K562 (cell line): ENCODE results near the gene PRR23E. TPM values are rescaled to one million over a fixed set of nuclear protein-coding genes. Genes with fewer than 3 reads are reported as not detected.

ENCODE experiments used
- ATAC-seq: fragments of 200-7000 bp; cut with Tn5 transposase; 3 replicates; pipeline ENCODE4 v1.9.1; 2020; ENCODE audit warnings: moderate library complexity
- BruUV-seq: library from RNA; stranded (reverse); fragments of 400-500 nt; replicated peaks from 2 replicates; lab custom pipeline; 2021; lab: Mats Ljungman, UMichigan
- CTCF ChIA-PET: fragments of 300-600 bp; formaldehyde crosslinking; extraction: SDS; loops from one replicate; lab custom pipeline; 2021; ENCODE audit warnings: low intra/inter-chr PET ratio; lab: Yijun Ruan, JAX
- POLR2A ChIA-PET: fragments of 300-600, 350-650 bp; sonication (Branson Sonifier 250); formaldehyde crosslinking; extraction: SDS; loops from one replicate; lab custom pipeline; 2021; ENCODE audit warnings: antibody characterized with exemption, inconsistent platforms; lab: Yijun Ruan, JAX
- DNase-seq, 4 experiments: peaks; one replicate each; pipeline versions ENCODE4 v3.0.0 to v3.0.0-alpha.2; 2011 to 2018; ENCODE audit warnings: low spot score in 3 of 4, mixed read lengths in 3 of 4; ENCODE audit errors: extremely low read depth in 1 of 4
- FAIRE-seq: peaks from 2 replicates; lab custom pipeline; 2011; peaks lifted over from hg19 to GRCh38; lab: Jason Lieb, UNC
- H2AFZ ChIP-seq: 2 replicates; pipeline ENCODE4 v1.6.0; 2011; ENCODE audit warnings: low read depth, low read length, control low read depth, inconsistent platforms
- H3K27ac ChIP-seq: fragments of 200-600 bp; 3 replicates; pipeline ENCODE4 v1.8.0; 2011; ENCODE audit warnings: low read depth, mild to moderate bottlenecking, control low read depth, inconsistent platforms, low read length, moderate library complexity, mixed read lengths; ENCODE audit errors: extremely low read depth
- H3K27me3 ChIP-seq, 2 experiments: fragments of 300-600 bp in 1 of 2; 2 replicates in 1 of 2; 3 replicates in 1 of 2; pipeline versions ENCODE4 v1.6.0 to v1.8.0; 2011; ENCODE audit warnings: inconsistent platforms in 2 of 2, low read length in 2 of 2, mild to moderate bottlenecking in 1 of 2, mixed read lengths in 1 of 2, moderate library complexity in 1 of 2; ENCODE audit not compliant: control insufficient read depth in 2 of 2, insufficient read depth in 2 of 2
- H3K36me3 ChIP-seq: fragments of 300-600 bp; 3 replicates; pipeline ENCODE4 v1.8.0; 2011; ENCODE audit warnings: mild to moderate bottlenecking, low read length, inconsistent platforms; ENCODE audit not compliant: control insufficient read depth, insufficient read depth
- H3K4me1 ChIP-seq, 2 experiments: fragments of 200-600 bp in 1 of 2; replicated peaks in 1 of 2; 2 replicates in 1 of 2; 3 replicates in 1 of 2; pipeline versions ENCODE4 v1.5.1 to v1.8.0; 2011; ENCODE audit warnings: inconsistent platforms in 2 of 2, low read length in 2 of 2, mild to moderate bottlenecking in 1 of 2, mixed read lengths in 1 of 2, moderate library complexity in 1 of 2; ENCODE audit not compliant: control insufficient read depth in 2 of 2, insufficient read depth in 2 of 2
- H3K4me2 ChIP-seq: 2 replicates; pipeline ENCODE4 v1.6.1; 2011; ENCODE audit warnings: low read length, control low read depth, inconsistent platforms, mixed read lengths; ENCODE audit not compliant: insufficient read depth
- H3K4me3 ChIP-seq: fragments of 200-600 bp; sonication (generic), shearing (Covaris generic); 2 replicates; pipeline ENCODE4 v1.5.1; 2016; ENCODE audit warnings: control low read depth, inconsistent platforms
- H3K79me2 ChIP-seq: fragments of 200-600 bp; 3 replicates; pipeline ENCODE4 v1.8.0; 2011; ENCODE audit warnings: low read length, inconsistent platforms; ENCODE audit not compliant: control insufficient read depth, insufficient read depth
- H3K9ac ChIP-seq, 2 experiments: 2 replicates each; pipeline versions ENCODE4 v1.6.0 to v1.6.1; 2011; ENCODE audit warnings: low read depth in 2 of 2, low read length in 2 of 2, control low read depth in 1 of 2, inconsistent platforms in 1 of 2, mild to moderate bottlenecking in 1 of 2, mixed read lengths in 1 of 2; ENCODE audit not compliant: insufficient read depth in 1 of 2
- H3K9me1 ChIP-seq: one replicate; pipeline ENCODE4 v1.6.0; 2011; ENCODE audit warnings: inconsistent platforms, mild to moderate bottlenecking, low read length, moderate library complexity; ENCODE audit not compliant: control insufficient read depth, insufficient read depth
- H3K9me3 ChIP-seq: replicated peaks from 2 replicates; pipeline ENCODE4 v1.5.1; 2011; ENCODE audit warnings: low read depth, low read length, inconsistent platforms; ENCODE audit not compliant: control insufficient read depth, insufficient read depth
- H4K20me1 ChIP-seq: replicated peaks from 2 replicates; pipeline ENCODE4 v1.6.1; 2011; ENCODE audit warnings: low read length, inconsistent platforms, mixed read lengths; ENCODE audit not compliant: control insufficient read depth, insufficient read depth
- AFF1 ChIP-seq, 2 experiments: fragments of 450-650 bp; IDR thresholded peaks; 2 replicates each; pipeline ENCODE4 v1.6.1; 2018; ENCODE audit warnings: mild to moderate bottlenecking in 2 of 2, low read depth in 1 of 2; ENCODE audit not compliant: partially characterized antibody in 2 of 2
- ELF2 ChIP-seq: fragments of 250-450 bp; sonication (Bioruptor Pico); IDR thresholded peaks from 2 replicates; pipeline ENCODE4 v1.5.0; 2021; ENCODE audit warnings: mild to moderate bottlenecking
- FOXJ3 ChIP-seq: sonication (generic); formaldehyde crosslinking; IDR thresholded peaks from 2 replicates; pipeline ENCODE4 v1.4.0; 2020; ENCODE audit warnings: mild to moderate bottlenecking, missing genetic modification reagents
- GATAD2A ChIP-seq: fragments of 450-650 bp; IDR thresholded peaks from 2 replicates; pipeline ENCODE4 v1.6.1; 2017
- PBX2 ChIP-seq, 2 experiments: IDR thresholded peaks in 1 of 2; conservative IDR thresholded peaks in 1 of 2; 2 replicates each; pipeline ENCODE4 v1.6.1; 2016; ENCODE audit warnings: low read depth in 2 of 2, mild to moderate bottlenecking in 1 of 2, missing compliant biosample characterization in 1 of 2, missing genetic modification characterization in 1 of 2, moderate library complexity in 1 of 2
- TAF1 ChIP-seq: IDR thresholded peaks from 2 replicates; pipeline ENCODE4 v1.6.1; 2011; ENCODE audit warnings: mild to moderate bottlenecking, low read length, moderate library complexity; ENCODE audit not compliant: insufficient read depth, control insufficient read depth, severe bottlenecking; ENCODE audit errors: extremely low read depth
- YBX1 ChIP-seq: fragments of 450-650 bp; IDR thresholded peaks from 2 replicates; pipeline ENCODE4 v1.7.1; 2016; ENCODE audit warnings: mild to moderate bottlenecking
- ZBTB5 ChIP-seq: fragments of 450-650 bp; IDR thresholded peaks from 2 replicates; pipeline ENCODE4 v1.6.1; 2017; ENCODE audit warnings: antibody characterized with exemption
- ZNF76 ChIP-seq: fragments of 250-450 bp; sonication (Bioruptor Pico); IDR thresholded peaks from 2 replicates; pipeline ENCODE4 v1.4.0; 2020; ENCODE audit warnings: mild to moderate bottlenecking, moderate library complexity, borderline replicate concordance
- WGBS: fragments of 100-300 bp; shearing (Covaris generic); methylation state at CpG from one replicate; pipeline ENCODE4 v1.1.6; 2016; ENCODE audit warnings: low coverage, mixed read lengths; ENCODE audit not compliant: insufficient coverage; ENCODE audit errors: missing lambda C conversion rate; 5-methylcytosine and 5-hydroxymethylcytosine counted together
- in situ Hi-C: fragments of 300-500 bp; cut with MboI; formaldehyde crosslinking; loops from 4 replicates; pipeline ENCODE4 v1.15.0; 2018; ENCODE audit warnings: inconsistent platforms, mixed read lengths
- intact Hi-C: fragments of 100-400 bp; cut with micrococcal nuclease; formaldehyde crosslinking; loops from 2 replicates; pipeline ENCODE4 v1.14.2; 2022
- polyA plus RNA-seq, 8 experiments: library from polyadenylated mRNA; depleted of rRNA in 4 of 8; stranded (reverse) in 5 of 8; unstranded in 3 of 8; fragments of >200 nt; fragmentation: Nextera tagmentation in 2 of 8; fragmentation: Illumina TruSeq in 1 of 8; extraction: Ambion mirVana in 2 of 8; extraction: Trizol in 1 of 8; gene quantifications; 2 replicates each; pipeline versions ENCODE4 v1.2.1 to v1.2.3, GENCODE V29; 2011 to 2014; ENCODE audit warnings: inconsistent platforms in 1 of 8, missing spikeins in 1 of 8
- total RNA-seq, 7 experiments: library from RNA; depleted of rRNA in 6 of 7; stranded (reverse); fragments of >200 nt in 6 of 7; fragmentation: Illumina TruSeq in 2 of 7; extraction: Trizol in 2 of 7; gene quantifications; 2 replicates each; pipeline versions ENCODE4 v1.2.1 to v1.2.3, GENCODE V29; 2011 to 2021; ENCODE audit warnings: low replicate concordance in 1 of 7

PRR23E gene
- total and polyA plus RNA-seq, 9 of the 15 experiments (the other 6 are each of a cell fraction or from before 2014, with no cell fraction given), result not detected

- TF ChIP-seq PBX2 (CRISPR knock-in tag; IDR thresholded peaks at IDR 0.05; ENCODE audit: low read depth) (no peak), PBX2 (tag; conservative IDR thresholded peaks at IDR 0.05; ENCODE audit: low read depth) (no peak), GATAD2A (no peak), TAF1 (no peak)
- TF ChIP-seq, all 486 proteins: peak for 0
Observed at GRCh38 chr3:127165694-127166485, 27.0 kb upstream of the PRR23E start (continued).

- FAIRE-seq (no peak), ATAC-seq (no peak), DNase-seq (no peak)
- intact Hi-C loops (no loop called here), in situ Hi-C loops (no loop called here)
- Histone ChIP-seq H3K9me3 (no peaks in the 10 kb centered on the region; the same call in 1 of the 2 replicates), H3K79me2 (no peaks in the 10 kb centered on the region), H2AFZ (no peak overlapping the region), H3K4me3 (no peak overlapping the region), H3K9ac (no peak overlapping the region), H3K36me3 (no peaks in the 10 kb centered on the region), H4K20me1 (no peaks in the 10 kb centered on the region), H3K27me3 (no peaks in the 10 kb centered on the region), H3K27ac (no peak overlapping the region), H3K4me1 (no peaks in the 10 kb centered on the region), H3K9me1 (no peaks in the 10 kb centered on the region), H3K4me2 (no peak overlapping the region)
- ChIA-PET CTCF (no interaction called here), POLR2A (no interaction called here)
- 2% methylated on average over 9 of the region's 9 CpGs for WGBS
- no TSS peak for BruUV-seq
- no peak for TF ChIP-seq ZNF76
- no peak for TF ChIP-seq YBX1
- no peak for TF ChIP-seq FOXJ3 (CRISPR knock-in tag)
- no peak for TF ChIP-seq ELF2 (CRISPR knock-in tag)
- TF ChIP-seq AFF1 (IDR thresholded peaks at IDR 0.05; ENCODE audit: low read depth in 1 of 2, partially characterized antibody in 2 of 2), result no peak
- TF ChIP-seq ZBTB5, result no peak
Observed at GRCh38 chr3:127166501-127167065, 26.3 kb upstream of the PRR23E start.
